NB4 (cell line): Measurements from ENCODE around the gene CNGA1.

Experiments used
- POLR2A ChIP-seq: IDR thresholded peaks from 2 replicates; pipeline ENCODE4 v1.6.1; 2011; ENCODE audit warnings: mild to moderate bottlenecking; ENCODE audit not compliant: insufficient read length; ENCODE audit errors: extremely low read depth
- TF ChIP-seq, protein P1 (sequence below): IDR thresholded peaks from one replicate; pipeline ENCODE4 v1.5.1; 2012; ENCODE audit warnings: low read depth, low read length

- TF ChIP-seq, protein P1, sequence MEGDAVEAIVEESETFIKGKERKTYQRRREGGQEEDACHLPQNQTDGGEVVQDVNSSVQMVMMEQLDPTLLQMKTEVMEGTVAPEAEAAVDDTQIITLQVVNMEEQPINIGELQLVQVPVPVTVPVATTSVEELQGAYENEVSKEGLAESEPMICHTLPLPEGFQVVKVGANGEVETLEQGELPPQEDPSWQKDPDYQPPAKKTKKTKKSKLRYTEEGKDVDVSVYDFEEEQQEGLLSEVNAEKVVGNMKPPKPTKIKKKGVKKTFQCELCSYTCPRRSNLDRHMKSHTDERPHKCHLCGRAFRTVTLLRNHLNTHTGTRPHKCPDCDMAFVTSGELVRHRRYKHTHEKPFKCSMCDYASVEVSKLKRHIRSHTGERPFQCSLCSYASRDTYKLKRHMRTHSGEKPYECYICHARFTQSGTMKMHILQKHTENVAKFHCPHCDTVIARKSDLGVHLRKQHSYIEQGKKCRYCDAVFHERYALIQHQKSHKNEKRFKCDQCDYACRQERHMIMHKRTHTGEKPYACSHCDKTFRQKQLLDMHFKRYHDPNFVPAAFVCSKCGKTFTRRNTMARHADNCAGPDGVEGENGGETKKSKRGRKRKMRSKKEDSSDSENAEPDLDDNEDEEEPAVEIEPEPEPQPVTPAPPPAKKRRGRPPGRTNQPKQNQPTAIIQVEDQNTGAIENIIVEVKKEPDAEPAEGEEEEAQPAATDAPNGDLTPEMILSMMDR: no peak
- TF ChIP-seq POLR2A: no peak
These were observed 15.5 kb upstream of the CNGA1 start for GRCh38 chr4:48031802-48032525.
